PC-3 (cell line): ENCODE measurements around the gene ERCC3.

Source experiments
- EZH2 ChIP-seq: fragments of 300-600 bp; sonication (generic); IDR thresholded peaks from one replicate; pipeline ENCODE4 v1.6.1; 2017; ENCODE audit warnings: antibody characterized with exemption, mild to moderate bottlenecking, low read length; ENCODE audit not compliant: unreplicated experiment
- TF ChIP-seq, protein P1 (sequence below): fragments of 300-600 bp; sonication (generic); conservative IDR thresholded peaks from 2 replicates; pipeline ENCODE4 v1.5.1; 2017; ENCODE audit warnings: antibody characterized with exemption, low read depth, mild to moderate bottlenecking, low read length

GRCh38 chr2:127275789-127276188 lies 18.2 kb downstream of the ERCC3 start:
- TF ChIP-seq, protein P1, sequence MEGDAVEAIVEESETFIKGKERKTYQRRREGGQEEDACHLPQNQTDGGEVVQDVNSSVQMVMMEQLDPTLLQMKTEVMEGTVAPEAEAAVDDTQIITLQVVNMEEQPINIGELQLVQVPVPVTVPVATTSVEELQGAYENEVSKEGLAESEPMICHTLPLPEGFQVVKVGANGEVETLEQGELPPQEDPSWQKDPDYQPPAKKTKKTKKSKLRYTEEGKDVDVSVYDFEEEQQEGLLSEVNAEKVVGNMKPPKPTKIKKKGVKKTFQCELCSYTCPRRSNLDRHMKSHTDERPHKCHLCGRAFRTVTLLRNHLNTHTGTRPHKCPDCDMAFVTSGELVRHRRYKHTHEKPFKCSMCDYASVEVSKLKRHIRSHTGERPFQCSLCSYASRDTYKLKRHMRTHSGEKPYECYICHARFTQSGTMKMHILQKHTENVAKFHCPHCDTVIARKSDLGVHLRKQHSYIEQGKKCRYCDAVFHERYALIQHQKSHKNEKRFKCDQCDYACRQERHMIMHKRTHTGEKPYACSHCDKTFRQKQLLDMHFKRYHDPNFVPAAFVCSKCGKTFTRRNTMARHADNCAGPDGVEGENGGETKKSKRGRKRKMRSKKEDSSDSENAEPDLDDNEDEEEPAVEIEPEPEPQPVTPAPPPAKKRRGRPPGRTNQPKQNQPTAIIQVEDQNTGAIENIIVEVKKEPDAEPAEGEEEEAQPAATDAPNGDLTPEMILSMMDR, result no peak
- TF ChIP-seq EZH2, result no peak
